ENCODE measurements around the gene INTS2.
"Not testable (repeated sequence)": the region's sequence is repeated elsewhere in the genome, so short reads cannot be mapped to it uniquely, and the experiment has no call there.

INTS2 gene

DNA sequence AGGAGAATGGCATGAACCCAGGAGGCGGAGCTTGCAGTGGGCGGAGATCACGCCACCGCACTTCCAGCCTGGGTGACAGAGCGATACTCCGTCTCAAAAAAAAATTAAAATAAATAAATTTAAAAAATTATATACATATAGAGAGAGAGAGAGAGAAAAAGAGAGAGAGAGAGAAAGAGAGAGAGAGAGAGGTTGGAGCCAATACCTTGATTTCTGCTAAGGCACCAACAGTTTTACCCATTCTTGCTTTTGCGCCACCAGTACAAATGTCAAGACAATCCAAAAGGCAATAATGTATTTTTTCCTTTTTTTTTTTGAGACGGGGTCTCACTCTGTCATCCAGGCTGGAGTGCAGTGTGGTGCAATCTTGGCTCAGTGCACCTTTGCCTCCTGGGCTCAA lies 81.7 kb downstream of the INTS2 start:
- DNase-seq: no peak

DNA sequence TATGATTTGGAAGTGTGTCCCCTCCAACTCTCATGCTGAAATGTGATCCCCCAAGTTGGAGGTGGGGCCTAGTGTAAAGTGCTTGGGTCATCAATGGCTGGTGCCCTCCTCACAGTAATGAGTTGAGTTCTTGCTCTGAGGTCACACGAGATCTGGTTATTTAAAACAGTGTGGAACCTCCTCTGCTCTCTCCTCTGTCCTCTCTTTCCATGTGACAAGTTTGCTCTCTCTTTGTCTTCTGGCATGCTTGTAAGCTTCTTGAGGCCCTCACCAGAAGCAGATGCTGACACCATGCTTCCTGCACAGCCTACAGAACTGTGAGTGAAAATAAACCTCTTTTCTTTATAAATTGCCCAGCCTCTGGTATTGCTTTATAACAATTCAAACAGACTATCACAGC lies 84.3 kb downstream of the INTS2 start:
- no peak for DNase-seq

DNA sequence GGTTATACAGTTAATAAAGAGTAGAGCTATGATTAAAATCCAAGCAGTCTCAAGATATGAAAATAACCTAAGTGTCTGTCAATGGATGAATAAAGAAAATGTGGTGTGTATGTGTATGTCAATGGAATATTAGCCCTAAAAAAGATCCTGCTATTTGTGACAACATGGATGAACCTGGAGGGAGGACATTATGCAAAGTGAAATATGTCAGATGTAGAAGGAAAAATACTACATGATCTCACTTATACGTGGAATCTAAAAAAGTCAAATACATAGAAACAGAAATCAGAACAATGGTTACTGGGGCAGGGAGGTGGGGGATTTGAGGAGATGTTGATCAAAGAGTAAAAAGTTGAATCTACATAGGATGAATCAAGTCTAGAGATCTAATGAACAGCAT lies 84.9 kb downstream of the INTS2 start:
- DNase-seq: no peak

DNA sequence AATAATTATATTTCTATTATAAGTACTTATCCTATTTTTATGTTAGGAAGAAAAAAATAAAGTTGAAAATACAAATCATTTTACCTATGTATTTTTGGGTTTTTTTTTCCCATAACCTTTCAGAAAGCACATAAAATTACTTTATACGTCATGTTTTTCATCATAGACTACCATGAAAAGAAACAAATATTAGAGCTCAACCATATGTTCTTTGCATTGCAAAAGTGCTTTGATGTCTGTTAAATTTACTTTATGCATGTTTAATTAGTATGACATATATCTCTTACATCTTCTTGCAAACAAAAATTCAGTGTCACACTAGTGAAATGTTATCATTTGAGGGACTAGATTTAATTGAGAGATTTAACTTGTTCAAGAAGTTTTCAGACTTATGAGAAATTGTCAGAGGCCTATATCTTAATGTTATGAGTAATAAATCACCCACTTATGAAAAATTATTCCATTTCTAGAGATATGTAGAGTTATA lies 88.4 kb downstream of the INTS2 start:
- DNase-seq: no peak

DNA sequence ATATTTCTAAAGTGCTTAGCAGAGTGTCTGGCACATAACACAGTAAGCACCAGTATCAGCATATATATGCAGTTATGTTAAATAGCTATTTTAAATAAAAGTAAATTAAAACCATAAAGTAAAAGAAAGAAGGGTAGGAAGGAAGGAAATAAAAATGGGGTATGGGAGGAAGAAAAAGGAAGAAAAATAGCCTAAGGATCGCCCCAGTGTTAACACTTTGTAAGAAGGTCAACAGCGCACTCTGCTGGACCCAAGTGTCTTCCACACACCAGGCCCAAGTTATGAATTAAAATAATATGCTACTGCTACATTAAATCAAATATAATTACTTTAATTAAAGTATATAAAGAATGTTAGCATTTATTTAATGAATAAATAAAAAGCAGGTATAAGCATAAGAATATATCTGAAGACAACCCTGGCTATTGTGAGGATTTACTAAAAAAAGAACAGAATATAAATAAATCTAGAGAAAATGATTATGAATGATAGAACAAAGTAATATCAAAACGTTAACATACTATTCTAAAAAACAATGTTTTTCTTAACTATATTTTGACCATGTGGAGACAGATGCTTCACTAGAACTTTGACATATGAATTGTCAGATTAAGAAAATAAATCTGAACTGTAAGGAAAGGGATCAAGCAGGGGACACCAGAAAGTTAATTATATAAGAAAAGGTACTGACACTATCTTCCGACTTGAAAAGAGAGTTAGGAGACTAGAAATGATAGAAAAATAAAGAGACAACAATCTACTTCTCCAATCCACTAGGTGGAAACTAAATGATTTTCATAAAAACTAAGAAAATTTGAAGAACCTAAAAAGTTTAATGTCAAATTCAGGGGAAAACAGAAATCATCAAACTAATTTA lies 90.4 kb downstream of the INTS2 start:
- DNase-seq: peak; percentile 59

DNA sequence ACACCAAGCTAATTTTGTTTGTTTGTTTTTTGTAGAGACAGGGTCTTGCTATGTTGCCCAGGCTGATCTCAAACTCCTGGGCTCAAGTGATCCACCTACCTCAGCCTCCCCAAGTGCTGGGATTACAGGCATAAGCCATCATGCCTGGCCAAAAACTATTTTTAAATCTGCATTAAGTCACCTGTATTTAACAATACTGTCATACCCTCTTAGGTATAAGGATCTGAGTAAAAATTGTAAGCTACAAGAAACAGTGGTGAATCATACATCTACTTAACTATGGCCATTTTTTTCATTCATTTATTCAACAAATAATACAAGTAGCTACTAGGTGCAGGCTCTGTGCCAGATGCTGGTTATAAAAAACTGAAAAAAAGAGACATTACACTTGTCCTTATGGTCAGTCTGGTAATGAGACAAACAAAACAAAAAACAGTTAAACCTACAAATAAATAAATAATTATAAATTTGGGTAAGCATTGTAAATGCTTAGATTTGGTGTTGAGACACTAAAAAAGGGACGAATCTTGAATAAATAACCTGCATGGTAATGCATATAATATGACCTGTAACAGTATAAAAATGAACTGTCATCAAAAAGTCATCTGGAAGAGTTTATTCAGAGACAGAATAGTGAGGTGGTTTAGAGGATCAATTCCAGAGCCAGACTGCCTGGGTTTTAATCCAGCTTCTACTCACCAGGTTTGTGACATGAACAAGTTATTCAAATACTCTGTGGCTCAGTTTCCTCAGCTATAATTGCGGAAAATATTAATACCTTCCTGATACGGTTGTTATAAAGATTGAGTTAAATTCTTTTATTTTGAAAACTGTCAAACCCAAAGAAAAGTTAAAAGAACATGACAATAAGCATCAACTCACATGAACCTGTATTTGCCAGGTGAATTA lies 91.3 kb downstream of the INTS2 start:
- DNase-seq: no peak

DNA sequence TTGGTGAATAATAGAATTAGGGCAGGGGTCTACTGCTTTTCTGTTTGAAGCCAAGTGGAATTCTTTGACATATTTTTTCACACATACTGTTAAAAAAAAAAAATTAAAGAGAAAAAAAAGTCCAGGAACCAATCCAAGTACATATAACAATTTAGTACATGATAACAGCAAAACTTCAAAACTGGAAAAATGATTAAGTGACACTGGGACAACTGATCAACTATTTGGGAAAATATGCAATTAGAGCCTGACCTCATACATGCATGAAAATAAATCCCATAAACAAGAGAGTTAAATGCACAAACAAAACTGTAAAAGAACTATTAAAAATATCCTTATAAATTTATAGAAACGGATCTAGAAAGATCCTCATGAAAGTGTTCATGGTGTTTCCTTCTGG lies 92.2 kb downstream of the INTS2 start:
- DNase-seq: no peak

DNA sequence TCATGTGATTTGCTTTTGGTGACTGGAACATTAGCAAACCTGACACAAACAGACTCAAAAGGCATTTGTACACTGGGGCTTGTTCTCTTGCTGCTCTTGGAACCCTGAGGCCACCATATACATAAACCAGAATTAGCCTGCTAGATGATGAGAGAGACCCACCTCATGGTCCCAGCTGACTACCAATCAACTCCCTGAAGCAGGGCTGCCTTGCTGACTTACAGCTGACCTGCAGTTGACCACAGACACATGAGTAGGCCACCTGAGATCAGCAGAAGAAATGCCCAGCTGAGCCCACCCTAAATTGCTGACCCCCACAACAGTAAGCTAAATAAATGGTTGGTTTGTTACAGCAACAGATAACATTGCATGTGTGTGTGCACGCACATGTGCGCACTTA lies 93.2 kb downstream of the INTS2 start:
- no peak for DNase-seq

DNA sequence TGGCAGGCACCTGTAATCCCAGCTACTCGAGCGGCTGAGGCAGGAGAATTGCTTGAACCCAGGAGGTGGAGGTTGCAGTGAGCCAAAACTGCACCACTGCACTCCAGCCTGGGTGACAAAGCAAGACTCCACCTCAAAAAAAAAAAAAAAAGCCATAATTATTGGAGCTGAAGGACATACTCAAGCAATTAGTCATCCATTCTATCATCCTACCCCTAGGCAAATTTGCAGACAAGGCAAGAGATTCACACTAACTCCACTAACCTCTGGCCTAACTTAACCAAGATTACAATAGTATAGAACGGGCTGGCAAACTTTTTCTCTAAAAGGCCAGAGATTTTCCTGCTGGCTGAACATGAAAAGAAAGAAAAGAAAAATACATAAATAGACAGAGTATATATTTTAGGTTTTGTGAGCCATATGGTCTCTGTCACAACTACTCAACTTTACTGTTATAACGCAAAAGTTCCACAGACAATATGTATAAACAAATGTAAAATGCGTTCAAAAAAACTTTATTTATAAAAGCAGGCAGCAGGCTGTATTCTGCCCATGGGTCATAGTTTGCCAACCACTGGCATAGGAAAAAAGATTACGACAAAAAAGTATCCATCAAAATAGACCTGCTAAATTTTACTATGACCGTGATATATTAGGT lies 94.1 kb downstream of the INTS2 start:
- peak; percentile 71 for DNase-seq

DNA sequence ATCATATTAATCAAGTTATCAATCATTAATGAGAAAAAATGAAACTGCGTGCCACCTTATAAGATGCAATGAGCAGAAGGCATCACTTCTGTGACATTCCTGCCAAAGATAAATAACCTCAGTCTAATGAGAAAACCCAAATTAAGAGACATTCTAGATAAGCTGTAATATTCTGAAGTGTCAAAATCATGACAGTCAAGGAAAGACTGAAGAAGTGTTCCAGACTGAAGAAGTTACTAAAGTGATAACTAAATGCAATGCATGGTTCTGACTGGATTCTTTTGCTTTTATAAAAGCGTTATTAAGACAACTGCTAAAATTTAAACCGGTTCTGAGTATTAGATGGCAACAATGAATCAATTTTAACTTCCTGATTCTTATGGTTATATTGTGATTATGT lies 95.3 kb downstream of the INTS2 start:
- no peak for DNase-seq

DNA sequence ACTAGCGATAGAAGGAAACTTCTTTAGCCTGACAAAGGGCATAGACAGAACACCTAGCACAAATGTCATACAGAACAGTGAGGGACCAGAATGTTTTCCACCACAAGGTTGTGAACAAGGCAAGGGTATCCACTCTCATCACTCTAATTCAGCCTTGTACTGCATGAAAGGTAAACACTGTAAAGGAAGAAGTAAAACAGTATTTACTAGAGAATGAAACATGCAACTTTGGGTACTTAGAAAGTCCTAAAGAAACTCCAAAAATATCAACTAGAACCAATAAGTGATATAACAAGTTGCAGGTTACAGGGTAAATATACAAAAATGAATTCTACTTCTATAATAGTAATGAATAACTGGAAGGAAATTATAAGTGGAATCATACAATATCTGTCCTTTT lies 96.7 kb downstream of the INTS2 start:
- DNase-seq: no peak

DNA sequence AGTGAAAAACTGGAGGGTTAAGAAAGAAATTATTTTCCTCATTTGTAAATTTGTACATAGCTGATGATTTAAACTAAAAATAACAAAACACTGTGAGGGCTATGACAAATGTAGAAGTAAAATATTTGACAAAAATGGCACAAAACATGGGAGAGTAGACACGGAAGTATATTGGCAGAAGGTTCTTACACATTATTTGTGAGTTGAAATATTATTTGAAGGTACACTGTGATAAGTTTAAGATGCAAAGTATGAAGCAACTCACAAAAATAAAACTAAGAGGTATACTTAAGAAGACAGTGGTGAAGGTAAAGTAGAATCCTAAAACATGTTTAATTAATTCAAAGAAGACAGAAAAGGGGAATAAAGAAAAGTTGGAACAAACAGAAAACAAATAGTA lies 99.1 kb downstream of the INTS2 start:
- no peak for DNase-seq

DNA sequence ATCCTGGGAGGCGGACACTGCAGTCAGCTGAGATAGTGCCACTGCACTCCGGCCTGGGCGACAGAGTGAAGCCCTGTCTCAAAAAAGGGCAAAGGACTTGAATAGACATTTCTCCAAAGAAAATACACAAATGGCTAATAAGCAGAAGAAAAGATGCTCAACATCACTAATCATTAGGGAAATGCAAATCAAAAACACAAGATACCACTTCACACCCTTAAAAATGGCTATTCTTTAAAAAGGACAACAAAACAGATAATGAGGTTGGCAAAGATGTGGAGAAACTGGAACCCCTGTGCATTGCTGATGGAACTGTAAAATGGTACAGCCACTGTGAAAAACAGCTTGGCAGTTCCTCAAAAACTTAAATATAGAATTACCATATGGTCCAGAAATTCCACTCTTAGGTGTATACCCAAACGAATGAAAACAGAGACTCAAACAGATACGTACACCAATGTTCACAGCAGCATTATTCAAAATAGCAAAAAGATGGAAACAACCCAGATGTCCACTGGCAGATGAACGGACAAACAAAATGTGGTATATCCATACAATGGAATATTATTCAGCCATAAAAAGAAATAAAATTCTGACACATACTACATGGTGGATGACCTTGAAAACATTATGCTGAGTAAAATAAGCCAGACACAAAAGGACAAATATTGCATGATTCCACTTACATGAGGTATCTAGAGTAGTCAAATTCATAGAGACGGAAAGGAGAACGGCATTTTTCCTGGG lies 100.0 kb downstream of the INTS2 start:
- DNase-seq: no peak

DNA sequence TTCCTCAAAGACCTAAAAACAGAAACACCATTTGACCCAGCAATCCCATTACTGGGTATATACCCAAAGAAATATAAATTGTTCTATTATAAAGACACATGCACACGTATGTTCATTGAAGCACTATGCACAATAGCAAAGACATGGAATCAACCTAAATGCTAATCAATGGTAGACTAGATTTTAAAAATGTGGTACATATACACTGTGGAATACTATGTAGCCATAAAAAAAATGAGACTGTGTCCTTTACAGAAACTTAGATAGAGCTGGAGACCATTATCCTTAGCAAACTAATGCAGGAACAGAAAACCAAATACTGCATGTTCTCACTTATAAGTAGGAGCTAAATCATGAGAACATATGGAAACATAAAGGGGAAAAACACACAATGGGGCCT lies 100.9 kb downstream of the INTS2 start:
- DNase-seq: not testable (repeated sequence)

DNA sequence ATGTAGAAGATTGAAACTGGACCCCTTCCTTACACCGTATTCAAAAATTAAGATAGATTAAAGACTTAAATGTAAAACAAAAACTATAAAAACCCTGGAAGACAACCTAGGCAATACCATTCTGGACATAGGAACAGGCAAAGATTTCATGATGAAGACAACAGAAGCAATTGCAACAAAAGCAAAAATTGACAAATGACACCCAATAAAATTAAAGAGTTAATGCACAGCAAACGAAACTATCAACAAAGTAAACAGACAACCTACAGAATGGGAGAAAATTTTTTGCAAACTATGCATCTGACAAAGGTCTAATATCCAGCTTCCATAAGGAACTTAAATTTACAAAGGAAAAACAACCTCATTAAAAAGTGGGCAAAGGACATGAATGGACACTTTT lies 101.6 kb downstream of the INTS2 start:
- DNase-seq: not testable (repeated sequence)

DNA sequence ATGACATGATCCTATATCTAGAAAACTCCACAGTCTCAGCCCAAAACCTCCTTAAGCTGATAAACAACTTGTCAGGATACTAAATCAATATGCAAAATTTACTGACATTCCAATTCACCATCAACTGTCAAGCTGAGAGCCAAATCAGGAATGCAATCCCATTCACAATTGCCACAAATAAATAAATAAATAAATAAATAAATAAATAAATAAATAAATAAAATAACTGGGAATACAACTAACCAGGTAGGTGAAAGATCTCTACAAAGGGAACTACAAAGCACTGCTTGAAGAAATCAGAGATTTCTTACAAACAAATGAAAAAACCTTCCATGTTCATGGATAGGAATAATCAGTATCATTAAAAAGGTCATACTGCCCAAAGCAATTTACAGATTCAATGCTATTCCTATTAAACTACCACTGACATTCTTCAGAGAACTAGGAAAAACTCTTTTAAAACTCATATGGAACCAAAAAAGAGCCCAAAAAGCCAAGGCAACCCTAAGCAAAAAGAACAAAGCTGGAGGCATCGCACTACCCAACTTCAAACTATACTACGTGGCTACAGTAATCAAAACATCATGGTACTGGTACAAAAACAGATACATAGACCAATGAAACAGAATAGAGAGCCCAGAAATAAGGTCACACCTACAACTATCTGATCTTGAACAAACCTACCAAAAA lies 102.2 kb downstream of the INTS2 start:
- no peak for DNase-seq

DNA sequence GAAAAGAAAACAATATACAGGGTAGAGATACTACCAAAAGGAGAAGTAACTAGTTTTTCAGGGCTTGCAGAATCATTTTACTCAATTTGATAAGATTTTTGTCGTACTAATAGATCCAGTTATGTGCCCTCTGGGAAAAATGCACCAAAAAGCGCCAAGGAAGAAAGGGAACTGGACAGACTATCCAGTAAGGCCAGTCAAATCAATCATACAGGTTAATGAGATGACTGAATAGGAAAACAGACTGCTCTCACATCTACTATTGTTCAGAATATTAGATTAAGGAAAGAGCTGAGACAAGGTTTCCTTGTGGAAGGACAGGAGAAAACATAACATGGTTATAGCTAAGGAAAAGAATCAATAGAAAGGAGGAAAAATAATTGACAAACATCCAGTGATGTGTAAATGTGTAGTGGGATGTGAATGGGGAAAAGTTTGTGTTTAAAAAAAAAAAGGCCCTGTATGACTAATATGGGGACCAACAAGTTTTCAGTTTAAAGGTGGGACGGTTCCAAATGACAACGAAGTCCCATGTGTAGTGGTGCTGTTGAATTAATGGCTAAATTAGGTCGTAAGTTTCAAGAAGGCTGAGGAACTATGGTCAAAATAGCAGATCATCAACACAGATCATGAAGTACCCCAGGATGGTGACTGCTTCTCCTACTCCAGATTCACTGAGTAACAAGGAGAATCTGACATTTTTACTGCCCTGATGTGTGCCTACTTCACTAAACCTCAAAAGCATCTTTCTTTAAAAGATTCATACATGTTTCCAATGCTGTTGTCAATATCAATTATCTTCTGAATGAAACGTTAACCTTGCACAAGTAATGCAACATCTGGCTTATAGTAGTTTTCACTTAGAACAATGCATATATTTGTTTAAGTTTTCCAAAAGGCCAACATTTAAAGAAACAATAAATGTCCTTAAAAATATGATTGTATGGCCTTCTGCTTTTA lies 105.2 kb downstream of the INTS2 start:
- no peak for DNase-seq

DNA sequence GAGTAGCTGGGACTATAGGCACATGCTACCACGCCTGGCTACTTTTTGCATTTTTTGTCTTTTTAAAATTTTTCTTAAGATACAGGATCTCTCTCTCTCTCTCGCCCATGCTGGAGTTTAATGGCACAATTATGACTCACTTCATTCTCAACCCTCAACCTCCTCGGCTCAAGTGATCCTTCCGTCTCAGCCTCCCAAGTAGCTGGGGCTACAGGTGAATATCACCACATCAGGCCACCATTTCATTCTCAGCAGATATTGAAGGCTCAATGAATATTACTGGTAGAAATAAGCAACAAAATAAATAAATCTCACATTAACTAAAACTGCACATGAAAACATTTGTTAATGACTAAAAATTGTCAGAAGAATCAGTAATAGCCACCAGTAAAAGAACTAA lies 106.1 kb downstream of the INTS2 start:
- no peak for DNase-seq

DNA sequence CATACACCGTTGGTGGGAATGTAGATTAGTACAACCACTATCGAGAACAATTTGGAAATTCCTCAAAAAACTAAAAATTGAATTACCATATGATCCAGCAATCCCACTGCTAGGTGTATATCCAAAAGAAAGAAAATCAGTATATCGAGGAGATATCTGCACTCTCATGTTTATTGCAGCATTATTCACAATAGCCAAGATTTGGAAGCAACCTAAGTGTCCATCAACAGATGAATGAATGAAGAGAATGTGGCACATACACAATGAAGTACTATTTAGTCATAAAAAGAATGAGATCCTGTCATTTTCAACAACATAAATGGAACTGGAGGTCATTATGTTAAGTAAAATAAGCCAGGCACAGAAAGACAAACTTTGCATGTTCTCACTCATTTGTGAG lies 108.5 kb downstream of the INTS2 start:
- not testable (repeated sequence) for DNase-seq

DNA sequence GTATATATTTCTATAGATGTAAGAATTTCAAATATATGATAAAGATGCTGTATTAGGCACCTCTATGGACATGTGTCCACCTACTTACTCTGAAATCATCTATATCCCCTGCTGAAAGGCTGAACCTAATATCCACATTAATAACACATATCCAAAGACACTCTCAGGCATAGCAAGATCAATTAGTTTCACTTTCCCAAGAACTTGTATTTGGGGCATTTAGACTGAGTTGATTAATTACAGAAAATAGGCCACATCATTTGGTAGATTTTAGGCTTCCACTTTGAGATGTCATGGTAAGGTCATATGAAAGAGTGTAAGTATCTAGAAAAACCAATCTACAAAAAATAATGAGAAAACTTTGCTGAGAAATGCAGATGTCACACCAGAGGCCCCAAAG lies 109.6 kb downstream of the INTS2 start:
- no peak for DNase-seq

DNA sequence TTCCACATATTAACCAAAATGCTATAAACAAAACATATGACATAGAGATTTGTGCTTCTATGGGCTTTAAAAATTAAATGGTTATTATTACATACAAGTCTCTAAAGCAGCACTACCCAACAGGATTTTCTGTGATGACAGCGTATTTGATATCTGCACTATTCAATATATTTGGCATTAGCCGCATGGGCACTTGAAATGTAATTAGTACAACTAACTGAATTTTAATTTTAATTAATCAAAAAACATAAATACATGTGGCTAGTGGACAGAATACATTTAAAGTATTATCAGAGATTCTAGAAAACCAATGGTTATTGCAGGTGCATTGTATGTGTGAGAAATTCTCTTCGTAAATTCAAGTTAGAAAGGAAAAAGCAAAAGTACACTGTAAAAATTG lies 110.3 kb downstream of the INTS2 start:
- DNase-seq: no peak

All from kidney glomerular epithelial cell (primary cell).